K562 (cell line): ENCODE results near the gene NEU1. TPM values are rescaled to one million over a fixed set of nuclear protein-coding genes. Genes with fewer than 3 reads are reported as not detected.
"Not testable (repeated sequence)": the region's sequence is repeated elsewhere in the genome, so short reads cannot be mapped to it uniquely, and the experiment has no call there.

Source experiments
- BCOR ChIP-seq: fragments of 450-650 bp; IDR thresholded peaks from 2 replicates; pipeline ENCODE4 v1.6.1; 2016
- BRCA1 ChIP-seq, 2 experiments: fragments of 450-650 bp in 1 of 2; sonication (generic) in 1 of 2; formaldehyde crosslinking in 1 of 2; IDR thresholded peaks; 2 replicates each; pipeline versions ENCODE4 v1.5.0 to v1.6.1; 2017 to 2020; ENCODE audit warnings: mild to moderate bottlenecking in 1 of 2, missing genetic modification reagents in 1 of 2
- GTF2A2 ChIP-seq: IDR thresholded peaks from 2 replicates; pipeline ENCODE4 v1.6.1; 2016; ENCODE audit warnings: mild to moderate bottlenecking, missing genetic modification characterization, missing compliant biosample characterization
- HBP1 ChIP-seq: fragments of 450-650 bp; formaldehyde crosslinking; IDR thresholded peaks from 2 replicates; pipeline ENCODE4 v1.4.0; 2022; ENCODE audit warnings: missing genetic modification characterization
- MAX ChIP-seq: sonication (generic); formaldehyde crosslinking; IDR thresholded peaks from 2 replicates; pipeline ENCODE4 v1.9.0; 2022; ENCODE audit warnings: mild to moderate bottlenecking, missing genetic modification reagents
- TEAD1 ChIP-seq, 2 experiments: fragments of 450-650 bp in 1 of 2; sonication (generic) in 1 of 2; formaldehyde crosslinking; IDR thresholded peaks; 2 replicates each; pipeline versions ENCODE4 v1.4.0 to v1.8.0; 2020 to 2022; ENCODE audit warnings: mild to moderate bottlenecking in 2 of 2, missing genetic modification reagents in 1 of 2
- ZBTB12 ChIP-seq: fragments of 250-450 bp; sonication (Bioruptor Pico); IDR thresholded peaks from 2 replicates; pipeline ENCODE4 v1.4.0; 2020
- polyA plus RNA-seq, 8 experiments: library from polyadenylated mRNA; depleted of rRNA in 4 of 8; stranded (reverse) in 5 of 8; unstranded in 3 of 8; fragments of >200 nt; fragmentation: Nextera tagmentation in 2 of 8; fragmentation: Illumina TruSeq in 1 of 8; extraction: Ambion mirVana in 2 of 8; extraction: Trizol in 1 of 8; gene quantifications; 2 replicates each; pipeline versions ENCODE4 v1.2.1 to v1.2.3, GENCODE V29; 2011 to 2014; ENCODE audit warnings: inconsistent platforms in 1 of 8, missing spikeins in 1 of 8
- total RNA-seq, 7 experiments: library from RNA; depleted of rRNA in 6 of 7; stranded (reverse); fragments of >200 nt in 6 of 7; fragmentation: Illumina TruSeq in 2 of 7; extraction: Trizol in 2 of 7; gene quantifications; 2 replicates each; pipeline versions ENCODE4 v1.2.1 to v1.2.3, GENCODE V29; 2011 to 2021; ENCODE audit warnings: low replicate concordance in 1 of 7
- TF ChIP-seq, protein P1 (sequence below), 2 experiments: fragments of 450-650 bp; IDR thresholded peaks; 2 replicates each; pipeline ENCODE4 v1.6.1; 2016
- TF ChIP-seq, protein P2 (sequence below): fragments of 450-650 bp; formaldehyde crosslinking; conservative IDR thresholded peaks from 2 replicates; pipeline ENCODE4 v1.4.0; 2022; ENCODE audit warnings: mild to moderate bottlenecking, missing genetic modification characterization
- TF ChIP-seq, protein P3 (sequence below): fragments of 250-450 bp; sonication (Bioruptor Pico); IDR thresholded peaks from 2 replicates; pipeline ENCODE4 v1.4.0; 2020

Gene NEU1
- total and polyA plus RNA-seq, 9 of the 15 experiments (the other 6 are each of a cell fraction or from before 2014, with no cell fraction given) = 14.8 to 67.8 (median 51.0) TPM

DNA sequence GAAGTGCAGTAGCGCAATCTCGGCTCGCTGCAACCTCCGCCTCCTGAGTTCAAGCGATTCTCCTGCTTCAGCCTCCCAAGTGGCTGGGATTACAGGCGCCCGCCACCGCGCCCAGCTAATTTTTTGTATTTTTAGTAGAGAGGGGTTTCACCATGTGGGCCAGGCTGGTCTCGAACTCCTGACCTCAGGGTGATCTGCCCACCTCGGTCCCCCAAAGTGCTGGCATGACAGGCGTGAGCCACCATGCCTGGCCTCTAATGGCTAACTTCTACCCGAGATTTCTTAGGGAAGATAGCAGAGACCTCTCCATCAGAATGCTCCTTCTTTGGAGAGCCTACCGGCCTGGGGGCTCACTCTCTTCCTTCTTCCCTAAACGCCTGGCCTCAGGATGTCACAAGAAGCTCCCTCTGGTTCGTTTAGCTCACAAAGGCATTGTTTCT, 1.5 kb upstream of the NEU1 start (continued):
- TF ChIP-seq HBP1 (CRISPR knock-in tag) (0 out of 2 replicates have a peak, but pooled peaks have one; percentile 2), TEAD1 (CRISPR knock-in tag; IDR thresholded peaks at IDR 0.05) (0 out of 4 replicates have a peak, but pooled peaks of 1 of the 2 experiments have one; percentile 1), ZBTB12 (CRISPR knock-in tag) (0 out of 2 replicates have a peak, but pooled peaks have one; percentile 4), MAX (CRISPR knock-in tag) (peak; percentile 7; the same call in 1 of the 2 replicates), BRCA1 (CRISPR knock-in tag; IDR thresholded peaks at IDR 0.05) (0 out of 2 replicates have a peak, but pooled peaks have one; percentile 84), BCOR (peak; percentile 28; the same call in 1 of the 2 replicates), GTF2A2 (peak; percentile 54; the same call in 1 of the 2 replicates)
- TF ChIP-seq, protein P1, sequence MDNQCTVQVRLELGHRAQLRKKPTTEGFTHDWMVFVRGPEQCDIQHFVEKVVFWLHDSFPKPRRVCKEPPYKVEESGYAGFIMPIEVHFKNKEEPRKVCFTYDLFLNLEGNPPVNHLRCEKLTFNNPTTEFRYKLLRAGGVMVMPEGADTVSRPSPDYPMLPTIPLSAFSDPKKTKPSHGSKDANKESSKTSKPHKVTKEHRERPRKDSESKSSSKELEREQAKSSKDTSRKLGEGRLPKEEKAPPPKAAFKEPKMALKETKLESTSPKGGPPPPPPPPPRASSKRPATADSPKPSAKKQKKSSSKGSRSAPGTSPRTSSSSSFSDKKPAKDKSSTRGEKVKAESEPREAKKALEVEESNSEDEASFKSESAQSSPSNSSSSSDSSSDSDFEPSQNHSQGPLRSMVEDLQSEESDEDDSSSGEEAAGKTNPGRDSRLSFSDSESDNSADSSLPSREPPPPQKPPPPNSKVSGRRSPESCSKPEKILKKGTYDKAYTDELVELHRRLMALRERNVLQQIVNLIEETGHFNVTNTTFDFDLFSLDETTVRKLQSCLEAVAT (IDR thresholded peaks at IDR 0.05) = 0 out of 4 replicates have a peak, but pooled peaks of 1 of the 2 experiments have one; percentile 42
- TF ChIP-seq, protein P2, sequence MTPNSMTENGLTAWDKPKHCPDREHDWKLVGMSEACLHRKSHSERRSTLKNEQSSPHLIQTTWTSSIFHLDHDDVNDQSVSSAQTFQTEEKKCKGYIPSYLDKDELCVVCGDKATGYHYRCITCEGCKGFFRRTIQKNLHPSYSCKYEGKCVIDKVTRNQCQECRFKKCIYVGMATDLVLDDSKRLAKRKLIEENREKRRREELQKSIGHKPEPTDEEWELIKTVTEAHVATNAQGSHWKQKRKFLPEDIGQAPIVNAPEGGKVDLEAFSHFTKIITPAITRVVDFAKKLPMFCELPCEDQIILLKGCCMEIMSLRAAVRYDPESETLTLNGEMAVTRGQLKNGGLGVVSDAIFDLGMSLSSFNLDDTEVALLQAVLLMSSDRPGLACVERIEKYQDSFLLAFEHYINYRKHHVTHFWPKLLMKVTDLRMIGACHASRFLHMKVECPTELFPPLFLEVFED (CRISPR knock-in tag) = peak; percentile 57; the same call in 1 of the 2 replicates
- TF ChIP-seq BRCA1 (IDR thresholded peaks at IDR 0.05) = not testable (repeated sequence)
- TF ChIP-seq, protein P3, sequence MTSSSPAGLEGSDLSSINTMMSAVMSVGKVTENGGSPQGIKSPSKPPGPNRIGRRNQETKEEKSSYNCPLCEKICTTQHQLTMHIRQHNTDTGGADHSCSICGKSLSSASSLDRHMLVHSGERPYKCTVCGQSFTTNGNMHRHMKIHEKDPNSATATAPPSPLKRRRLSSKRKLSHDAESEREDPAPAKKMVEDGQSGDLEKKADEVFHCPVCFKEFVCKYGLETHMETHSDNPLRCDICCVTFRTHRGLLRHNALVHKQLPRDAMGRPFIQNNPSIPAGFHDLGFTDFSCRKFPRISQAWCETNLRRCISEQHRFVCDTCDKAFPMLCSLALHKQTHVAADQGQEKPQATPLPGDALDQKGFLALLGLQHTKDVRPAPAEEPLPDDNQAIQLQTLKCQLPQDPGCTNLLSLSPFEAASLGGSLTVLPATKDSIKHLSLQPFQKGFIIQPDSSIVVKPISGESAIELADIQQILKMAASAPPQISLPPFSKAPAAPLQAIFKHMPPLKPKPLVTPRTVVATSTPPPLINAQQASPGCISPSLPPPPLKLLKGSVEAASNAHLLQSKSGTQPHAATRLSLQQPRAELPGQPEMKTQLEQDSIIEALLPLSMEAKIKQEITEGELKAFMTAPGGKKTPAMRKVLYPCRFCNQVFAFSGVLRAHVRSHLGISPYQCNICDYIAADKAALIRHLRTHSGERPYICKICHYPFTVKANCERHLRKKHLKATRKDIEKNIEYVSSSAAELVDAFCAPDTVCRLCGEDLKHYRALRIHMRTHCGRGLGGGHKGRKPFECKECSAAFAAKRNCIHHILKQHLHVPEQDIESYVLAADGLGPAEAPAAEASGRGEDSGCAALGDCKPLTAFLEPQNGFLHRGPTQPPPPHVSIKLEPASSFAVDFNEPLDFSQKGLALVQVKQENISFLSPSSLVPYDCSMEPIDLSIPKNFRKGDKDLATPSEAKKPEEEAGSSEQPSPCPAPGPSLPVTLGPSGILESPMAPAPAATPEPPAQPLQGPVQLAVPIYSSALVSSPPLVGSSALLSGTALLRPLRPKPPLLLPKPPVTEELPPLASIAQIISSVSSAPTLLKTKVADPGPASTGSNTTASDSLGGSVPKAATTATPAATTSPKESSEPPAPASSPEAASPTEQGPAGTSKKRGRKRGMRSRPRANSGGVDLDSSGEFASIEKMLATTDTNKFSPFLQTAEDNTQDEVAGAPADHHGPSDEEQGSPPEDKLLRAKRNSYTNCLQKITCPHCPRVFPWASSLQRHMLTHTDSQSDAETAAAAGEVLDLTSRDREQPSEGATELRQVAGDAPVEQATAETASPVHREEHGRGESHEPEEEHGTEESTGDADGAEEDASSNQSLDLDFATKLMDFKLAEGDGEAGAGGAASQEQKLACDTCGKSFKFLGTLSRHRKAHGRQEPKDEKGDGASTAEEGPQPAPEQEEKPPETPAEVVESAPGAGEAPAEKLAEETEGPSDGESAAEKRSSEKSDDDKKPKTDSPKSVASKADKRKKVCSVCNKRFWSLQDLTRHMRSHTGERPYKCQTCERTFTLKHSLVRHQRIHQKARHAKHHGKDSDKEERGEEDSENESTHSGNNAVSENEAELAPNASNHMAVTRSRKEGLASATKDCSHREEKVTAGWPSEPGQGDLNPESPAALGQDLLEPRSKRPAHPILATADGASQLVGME (CRISPR knock-in tag) = 0 out of 2 replicates have a peak, but pooled peaks have one; percentile 2
